Gastrocnemius medialis (tissue), 4 donors: ENCODE results near the gene SHANK2. TPM values are rescaled to one million over a fixed set of nuclear protein-coding genes. Genes with fewer than 3 reads are reported as not detected.

Experiments
- ATAC-seq, 2 donors: fragments of 150-250 bp; one replicate each; pipeline ENCODE4 v1.9.1; 2016
- DNase-seq, 2 donors: peaks; one replicate each; pipeline ENCODE4 v3.0.0-alpha.2; 2019
- H3K27ac ChIP-seq, 4 donors: fragments of 200-600 bp; sonication (generic); 1 replicate in 1 of 4; 2 replicates in 3 of 4; pipeline ENCODE4 v1.5.1; 2016 to 2018; ENCODE audit warnings: mild to moderate bottlenecking in 2 of 4, moderate library complexity in 1 of 4
- H3K27me3 ChIP-seq, 3 donors: fragments of 200-600 bp; sonication (generic) in 2 of 3; 1 replicate in 1 of 3; 2 replicates in 2 of 3; pipeline versions ENCODE4 v1.5.1 to v1.6.0; 2016 to 2019; ENCODE audit warnings: mild to moderate bottlenecking in 1 of 3, moderate library complexity in 1 of 3
- H3K36me3 ChIP-seq, 2 donors: fragments of 200-600 bp; sonication (generic) in 1 of 2; one replicate each; pipeline ENCODE4 v1.5.1; 2017 to 2018
- H3K4me1 ChIP-seq, 2 donors: fragments of 200-600 bp; sonication (generic) in 1 of 2; one replicate each; pipeline ENCODE4 v1.5.1; 2016 to 2017; ENCODE audit warnings: mild to moderate bottlenecking in 2 of 2
- H3K4me3 ChIP-seq, 4 donors: fragments of 200-600 bp; sonication (generic) in 3 of 4; 1 replicate in 1 of 4; 2 replicates in 3 of 4; pipeline ENCODE4 v1.5.1; 2016 to 2019; ENCODE audit warnings: mild to moderate bottlenecking in 2 of 4
- H3K9me3 ChIP-seq, 3 donors: fragments of 200-600 bp; sonication (generic) in 2 of 3; 1 replicate in 1 of 3; 2 replicates in 2 of 3; pipeline ENCODE4 v1.5.1; 2016 to 2019
- CTCF ChIP-seq, 5 experiments: fragments of 450-650 bp in 3 of 5; fragments of 200-600 bp in 2 of 5; sonication (generic) in 2 of 5; IDR thresholded peaks in 4 of 5; conservative IDR thresholded peaks in 1 of 5; 1 replicate in 4 of 5; 2 replicates in 1 of 5; pipeline ENCODE4 v1.5.1; 2016 to 2019; ENCODE audit warnings: antibody characterized with exemption in 5 of 5, mild to moderate bottlenecking in 3 of 5, moderate library complexity in 3 of 5
- POLR2A ChIP-seq, 2 donors: fragments of 450-650 bp; IDR thresholded peaks; one replicate each; pipeline ENCODE4 v1.6.1; 2017; ENCODE audit warnings: antibody characterized with exemption in 2 of 2, mild to moderate bottlenecking in 2 of 2, moderate library complexity in 2 of 2
- in situ Hi-C, 4 donors: fragments of 200-750 bp; cut with MboI; loops; one replicate each; pipeline versions ENCODE4 v1.15.0 to v1.8.0; 2017; ENCODE audit warnings: low sequenced_read_pairs in 4 of 4
- intact Hi-C: fragments of 100-400 bp; cut with DNase I; formaldehyde crosslinking; loops from one replicate; pipeline ENCODE4 v1.15.1; 2023; ENCODE audit warnings: low total_unique reads
- total RNA-seq, 4 donors: library from RNA; depleted of rRNA; stranded (reverse); fragments of >200 nt; gene quantifications; one replicate each; pipeline versions ENCODE4 v1.1.0 to v1.2.3, GENCODE V29; 2016

Gene SHANK2
- total RNA-seq, 4 donors from 2014 or later = 0.40 TPM; not detected in 3

- DNase-seq = no peak
Measured at GRCh38 chr11:71208011-71208774, 44.2 kb downstream of the SHANK2 start.

GRCh38 chr11:71207563-71207962, 44.8 kb downstream of the SHANK2 start:
- intact Hi-C loops = no loop called here
- Histone ChIP-seq H3K27ac (no peak overlapping the region), H3K4me3 (no peak overlapping the region), H3K36me3 (no peaks in the 10 kb centered on the region), H3K4me1 (no peaks in the 10 kb centered on the region), H3K27me3 (peaks cover 4 to 8% (median 5%) of the 10 kb centered on the region in 3 donors), H3K9me3 (no peaks in the 10 kb centered on the region)
- in situ Hi-C loops = no loop called here
- TF ChIP-seq CTCF (IDR thresholded peaks at IDR 0.05 in 4 of 5, conservative IDR thresholded peaks at IDR 0.05 in 1 of 5) (no peak), POLR2A (IDR thresholded peaks at IDR 0.05) (no peak)
- no peak for DNase-seq
- ATAC-seq = no peak

More at GRCh38 chr11:71208011-71208774, 44.2 kb downstream of the SHANK2 start:
- in situ Hi-C loops = no loop called here
- Histone ChIP-seq H3K4me1 (no peaks in the 10 kb centered on the region), H3K27ac (no peak overlapping the region), H3K27me3 (peaks cover 0 to 8% (median 5%) of the 10 kb centered on the region in 3 donors), H3K9me3 (no peaks in the 10 kb centered on the region), H3K36me3 (no peaks in the 10 kb centered on the region), H3K4me3 (no peak overlapping the region)
- ATAC-seq = no peak
- intact Hi-C loops = no loop called here
- TF ChIP-seq POLR2A (IDR thresholded peaks at IDR 0.05) (no peak), CTCF (IDR thresholded peaks at IDR 0.05 in 4 of 5, conservative IDR thresholded peaks at IDR 0.05 in 1 of 5) (no peak)

GRCh38 chr11:71206186-71206585, 46.2 kb downstream of the SHANK2 start:
- ATAC-seq (no peak), DNase-seq (no peak)
- Histone ChIP-seq H3K27me3 (peaks cover 0 to 8% (median 4%) of the 10 kb centered on the region in 3 donors), H3K9me3 (no peaks in the 10 kb centered on the region), H3K4me3 (no peak overlapping the region), H3K27ac (no peak overlapping the region), H3K36me3 (no peaks in the 10 kb centered on the region), H3K4me1 (no peaks in the 10 kb centered on the region)
- in situ Hi-C loops = no loop called here
- intact Hi-C loops = no loop called here
- no peak for TF ChIP-seq POLR2A (IDR thresholded peaks at IDR 0.05)
- no peak for TF ChIP-seq CTCF (IDR thresholded peaks at IDR 0.05 in 4 of 5, conservative IDR thresholded peaks at IDR 0.05 in 1 of 5)

GRCh38 chr11:71204748-71205664, 47.4 kb downstream of the SHANK2 start:
- no peak overlapping the region for H3K4me3 ChIP-seq
- H3K27me3 ChIP-seq = peaks cover 0 to 5% (median 4%) of the 10 kb centered on the region in 3 donors
- H3K27ac ChIP-seq = no peak overlapping the region
- ATAC-seq (no peak), DNase-seq (no peak)
- intact Hi-C loops = no loop called here
- no peaks in the 10 kb centered on the region for H3K9me3 ChIP-seq
- TF ChIP-seq POLR2A (IDR thresholded peaks at IDR 0.05) (no peak), CTCF (IDR thresholded peaks at IDR 0.05 in 4 of 5, conservative IDR thresholded peaks at IDR 0.05 in 1 of 5) (no peak)
- no peaks in the 10 kb centered on the region for H3K4me1 ChIP-seq
- H3K36me3 ChIP-seq = no peaks in the 10 kb centered on the region
- in situ Hi-C loops = no loop called here
